Stimulated activated CD4-positive, alpha-beta T cell treated with anti-CD3 and anti-CD28 coated beads, Interleukin-15, amount 100 ng/mL, for 48 hours (primary cell): ENCODE measurements around the gene DIP2A.
A peak's percentile ranks its signal among the peaks of the same experiment; 100 is the strongest.
"Not testable (repeated sequence)": the region's sequence is repeated elsewhere in the genome, so short reads cannot be mapped to it uniquely, and the experiment has no call there.

Experiments used
- DNase-seq, 2 donors: peaks; one replicate each; pipeline ENCODE4 v3.0.0-alpha.2; 2020; ENCODE audit warnings: low read depth in 2 of 2

The DIP2A gene

GRCh38 chr21:46424621-46425020 is 34.1 kb upstream of the DIP2A start:
- no peak for DNase-seq

- no peak for DNase-seq
These were observed 33.6 kb upstream of the DIP2A start for GRCh38 chr21:46425041-46425440.

- DNase-seq: peak in 1 of 2 donors; percentile 23
These were observed 33.1 kb upstream of the DIP2A start for GRCh38 chr21:46425571-46425970.

GRCh38 chr21:46426313-46427046 is 32.2 kb upstream of the DIP2A start:
- no peak for DNase-seq

GRCh38 chr21:46427516-46427915 is 31.2 kb upstream of the DIP2A start:
- no peak for DNase-seq

- DNase-seq: no peak
These were observed 30.4 kb upstream of the DIP2A start for GRCh38 chr21:46428286-46428685.

GRCh38 chr21:46428987-46429710 is 29.5 kb upstream of the DIP2A start:
- DNase-seq: no peak

- DNase-seq: no peak
These were observed 28.7 kb upstream of the DIP2A start for GRCh38 chr21:46429754-46430681.

- no peak for DNase-seq
These were observed 27.2 kb upstream of the DIP2A start for GRCh38 chr21:46431448-46431847.

GRCh38 chr21:46431884-46432488 is 26.7 kb upstream of the DIP2A start:
- no peak for DNase-seq

GRCh38 chr21:46433116-46433515 is 25.6 kb upstream of the DIP2A start:
- DNase-seq: not testable (repeated sequence)

- no peak for DNase-seq
These were observed 24.3 kb upstream of the DIP2A start for GRCh38 chr21:46434322-46434958.

GRCh38 chr21:46435786-46436227 is 22.9 kb upstream of the DIP2A start:
- no peak for DNase-seq

- no peak for DNase-seq
These were observed 22.1 kb upstream of the DIP2A start for GRCh38 chr21:46436621-46437020.

GRCh38 chr21:46437096-46437498 is 21.6 kb upstream of the DIP2A start:
- no peak for DNase-seq

GRCh38 chr21:46437511-46437910 is 21.2 kb upstream of the DIP2A start:
- no peak for DNase-seq

- no peak for DNase-seq
These were observed 20.4 kb upstream of the DIP2A start for GRCh38 chr21:46438241-46438640.

GRCh38 chr21:46439906-46440305 is 18.8 kb upstream of the DIP2A start:
- DNase-seq: no peak

GRCh38 chr21:46441331-46441730 is 17.4 kb upstream of the DIP2A start:
- no peak for DNase-seq

GRCh38 chr21:46441961-46442498 is 16.7 kb upstream of the DIP2A start:
- DNase-seq: no peak

- DNase-seq: no peak
These were observed 15.8 kb upstream of the DIP2A start for GRCh38 chr21:46442938-46443337.
